Esophagus muscularis mucosa (tissue), 4 donors: Measurements from ENCODE around the gene TOMT. TPM values are rescaled to one million over a fixed set of nuclear protein-coding genes. Genes with fewer than 3 reads are reported as not detected.
"Not testable (repeated sequence)": the region's sequence is repeated elsewhere in the genome, so short reads cannot be mapped to it uniquely, and the experiment has no call there.

ENCODE experiments used
- DNase-seq: peaks from one replicate; pipeline ENCODE4 v3.0.0-alpha.2; 2017; ENCODE audit errors: extremely low spot score
- H3K27ac ChIP-seq, 4 donors: fragments of 200-600 bp; sonication (generic); replicated peaks in 1 of 4; 1 replicate in 3 of 4; 2 replicates in 1 of 4; pipeline ENCODE4 v1.5.1; 2016 to 2019; ENCODE audit warnings: mild to moderate bottlenecking in 1 of 4
- H3K27me3 ChIP-seq, 4 donors: fragments of 200-600 bp; sonication (generic); one replicate each; pipeline versions ENCODE4 v1.5.1 to v1.6.0; 2016 to 2019
- H3K36me3 ChIP-seq, 4 donors: fragments of 200-600 bp; sonication (generic); one replicate each; pipeline ENCODE4 v1.5.1; 2016 to 2019
- H3K4me1 ChIP-seq, 4 donors: fragments of 200-600 bp; sonication (generic); one replicate each; pipeline ENCODE4 v1.5.1; 2016 to 2019
- H3K4me3 ChIP-seq, 4 donors: fragments of 200-600 bp; sonication (generic); 1 replicate in 2 of 4; 2 replicates in 2 of 4; pipeline ENCODE4 v1.5.1; 2016 to 2019; ENCODE audit warnings: mild to moderate bottlenecking in 4 of 4, moderate library complexity in 1 of 4
- H3K9me3 ChIP-seq, 4 donors: fragments of 200-600 bp; sonication (generic); 1 replicate in 3 of 4; 2 replicates in 1 of 4; pipeline ENCODE4 v1.5.1; 2016 to 2019
- CTCF ChIP-seq, 3 experiments: fragments of 200-600 bp in 2 of 3; fragments of 450-650 bp in 1 of 3; sonication (generic) in 2 of 3; IDR thresholded peaks; one replicate each; pipeline ENCODE4 v1.5.1; 2017 to 2019; ENCODE audit warnings: antibody characterized with exemption in 3 of 3, mild to moderate bottlenecking in 2 of 3, moderate library complexity in 1 of 3
- EP300 ChIP-seq: sonication (generic); formaldehyde crosslinking; IDR thresholded peaks from one replicate; pipeline ENCODE4 v1.6.1; 2017; ENCODE audit warnings: antibody characterized with exemption
- POLR2A ChIP-seq: fragments of 450-650 bp; IDR thresholded peaks from one replicate; pipeline ENCODE4 v1.6.1; 2017; ENCODE audit warnings: antibody characterized with exemption, moderate library complexity, mild to moderate bottlenecking, low read depth
- POLR2AphosphoS5 ChIP-seq, 2 donors: sonication (generic); formaldehyde crosslinking; IDR thresholded peaks; one replicate each; pipeline ENCODE4 v1.6.1; 2017; ENCODE audit warnings: antibody characterized with exemption in 2 of 2
- WGBS: methylation state at CpG from one replicate; pipeline ENCODE4 v1.1.5; 2018; 5-methylcytosine and 5-hydroxymethylcytosine counted together
- intact Hi-C: fragments of 100-400 bp; cut with DNase I; formaldehyde crosslinking; loops from one replicate; pipeline ENCODE4 v1.15.1; 2023
- total RNA-seq, 4 donors: library from RNA; depleted of rRNA; stranded (reverse); fragments of >200 nt; gene quantifications; one replicate each; pipeline versions ENCODE4 v1.1.0 to v1.2.1, GENCODE V29; 2016

TOMT gene
- total RNA-seq, 4 donors from 2014 or later = not detected

- TF ChIP-seq POLR2AphosphoS5 (IDR thresholded peaks at IDR 0.05) (no peak), POLR2A (no peak), CTCF (IDR thresholded peaks at IDR 0.05) (no peak), EP300 (no peak)
- intact Hi-C loops = no loop called here
- Histone ChIP-seq H3K4me1 (peaks cover 0 to 3% (median 0%) of the 10 kb centered on the region in 4 donors), H3K27ac (no peak overlapping the region), H3K9me3 (no peaks in the 10 kb centered on the region), H3K36me3 (no peaks in the 10 kb centered on the region), H3K27me3 (peaks cover 0 to 4% (median 0%) of the 10 kb centered on the region in 4 donors), H3K4me3 (no peak overlapping the region)
- DNase-seq = no peak
- 78% methylated on average over 11 of the region's 12 CpGs for WGBS
These were observed 33.2 kb downstream of the TOMT start for GRCh38 chr11:72138821-72139390.

GRCh38 chr11:72139500-72139899, 33.8 kb downstream of the TOMT start:
- Histone ChIP-seq H3K9me3 (no peaks in the 10 kb centered on the region), H3K36me3 (no peaks in the 10 kb centered on the region), H3K27ac (no peak overlapping the region), H3K4me1 (peaks cover 0 to 3% (median 0%) of the 10 kb centered on the region in 4 donors), H3K4me3 (no peak overlapping the region), H3K27me3 (peaks cover 0 to 2% (median 0%) of the 10 kb centered on the region in 4 donors)
- intact Hi-C loops = no loop called here
- TF ChIP-seq CTCF (IDR thresholded peaks at IDR 0.05) (no peak), POLR2A (no peak), POLR2AphosphoS5 (IDR thresholded peaks at IDR 0.05) (no peak), EP300 (no peak)
- DNase-seq = no peak
- 97% methylated on average over 7 of the region's 11 CpGs for WGBS

GRCh38 chr11:72140661-72141060, 34.9 kb downstream of the TOMT start:
- no peak for DNase-seq
- TF ChIP-seq POLR2A (no peak), EP300 (no peak), POLR2AphosphoS5 (IDR thresholded peaks at IDR 0.05) (no peak), CTCF (IDR thresholded peaks at IDR 0.05) (no peak)
- no peak overlapping the region for H3K27ac ChIP-seq

GRCh38 chr11:72141066-72141465, 35.3 kb downstream of the TOMT start:
- 69% methylated on average over 3 of the region's 3 CpGs for WGBS
- TF ChIP-seq POLR2AphosphoS5 (IDR thresholded peaks at IDR 0.05) (no peak), POLR2A (no peak)
- Histone ChIP-seq H3K4me3 (no peak overlapping the region), H3K27ac (no peak overlapping the region), H3K36me3 (no peaks in the 10 kb centered on the region), H3K27me3 (no peaks in the 10 kb centered on the region), H3K9me3 (no peaks in the 10 kb centered on the region), H3K4me1 (peaks cover 0 to 3% (median 0%) of the 10 kb centered on the region in 4 donors)
- no peak for DNase-seq
- intact Hi-C loops = loop anchor here (5.0 kb wide), 1 partner anchor 114 kb away; no protein-coding TSS in a partner anchor

More at GRCh38 chr11:72140661-72141060, 34.9 kb downstream of the TOMT start:
- Histone ChIP-seq H3K27me3 (no peaks in the 10 kb centered on the region), H3K36me3 (no peaks in the 10 kb centered on the region), H3K4me3 (no peak overlapping the region), H3K4me1 (peaks cover 0 to 3% (median 0%) of the 10 kb centered on the region in 4 donors), H3K9me3 (no peaks in the 10 kb centered on the region)
- intact Hi-C loops = loop anchor here (5.0 kb wide), 1 partner anchor 113 kb away; no protein-coding TSS in a partner anchor
- 88% methylated on average over 2 of the region's 2 CpGs for WGBS

- H3K4me1 ChIP-seq, H3K27me3 ChIP-seq, DNase-seq, H3K27ac ChIP-seq, H3K9me3 ChIP-seq, H3K4me3 ChIP-seq, H3K36me3 ChIP-seq: not testable (repeated sequence)
- intact Hi-C loops = loop anchor here (5.0 kb wide), 1 partner anchor 115 kb away; no protein-coding TSS in a partner anchor
- WGBS = 43% methylated on average over 1 of the region's 1 CpG
These were observed 36.4 kb downstream of the TOMT start for GRCh38 chr11:72142086-72142485.

- intact Hi-C loops = loop anchor here (5.0 kb wide), 1 partner anchor 115 kb away; no protein-coding TSS in a partner anchor
- whole genome bisulfite sequencing = no CpG with 5 or more reads among the region's 1 CpG
These were observed 36.8 kb downstream of the TOMT start for GRCh38 chr11:72142543-72142942.

More at GRCh38 chr11:72142543-72142942, 36.8 kb downstream of the TOMT start:
- not testable (repeated sequence) for H3K9me3 ChIP-seq, DNase-seq, H3K27me3 ChIP-seq, H3K36me3 ChIP-seq, H3K27ac ChIP-seq, H3K4me3 ChIP-seq, H3K4me1 ChIP-seq
